Uterus (tissue), 4 donors: ENCODE results near the gene NELL2. TPM values are rescaled to one million over a fixed set of nuclear protein-coding genes. Genes with fewer than 3 reads are reported as not detected.

ENCODE experiments used
- DNase-seq, 2 donors: peaks; one replicate each; pipeline ENCODE4 v3.0.0-alpha.2; 2019 to 2020
- H3K27ac ChIP-seq, 2 donors: fragments of 200-600 bp; sonication (generic); 1 replicate in 1 of 2; 2 replicates in 1 of 2; pipeline ENCODE4 v1.5.1; 2016 to 2018
- H3K27me3 ChIP-seq, 2 donors: fragments of 200-600 bp; sonication (generic); one replicate each; pipeline ENCODE4 v1.5.1; 2018 to 2019; ENCODE audit warnings: control low read depth in 1 of 2
- H3K36me3 ChIP-seq, 2 donors: fragments of 200-600 bp; sonication (generic); one replicate each; pipeline ENCODE4 v1.5.1; 2019; ENCODE audit warnings: control low read depth in 1 of 2
- H3K4me1 ChIP-seq, 2 donors: fragments of 200-600 bp; sonication (generic); one replicate each; pipeline ENCODE4 v1.5.1; 2018 to 2019; ENCODE audit warnings: control low read depth in 1 of 2
- H3K4me3 ChIP-seq, 2 donors: fragments of 200-600 bp; sonication (generic); 1 replicate in 1 of 2; 2 replicates in 1 of 2; pipeline ENCODE4 v1.5.1; 2018 to 2019; ENCODE audit warnings: mild to moderate bottlenecking in 1 of 2
- H3K9me3 ChIP-seq, 2 donors: fragments of 200-600 bp; sonication (generic); one replicate each; pipeline ENCODE4 v1.5.1; 2019; ENCODE audit warnings: control low read depth in 1 of 2
- POLR2A ChIP-seq, 2 donors: fragments of 450-650 bp; IDR thresholded peaks; one replicate each; pipeline ENCODE4 v1.6.1; 2016; ENCODE audit warnings: antibody characterized with exemption in 2 of 2, mild to moderate bottlenecking in 1 of 2, moderate library complexity in 1 of 2
- intact Hi-C: fragments of 100-400 bp; cut with DNase I; formaldehyde crosslinking; loops from one replicate; pipeline ENCODE4 v1.15.1; 2023; ENCODE audit warnings: low total_unique reads
- total RNA-seq, 4 donors: library from RNA; depleted of rRNA in 3 of 4; stranded (reverse); fragments of >200 nt in 3 of 4; gene quantifications; one replicate each; pipeline versions ENCODE4 v1.1.0 to v1.2.4, GENCODE V29; 2014 to 2023
- TF ChIP-seq, protein P1 (sequence below), 4 experiments: fragments of 200-600 bp in 2 of 4; fragments of 450-650 bp in 2 of 4; sonication (generic) in 2 of 4; IDR thresholded peaks; one replicate each; pipeline ENCODE4 v1.5.1; 2016 to 2019; ENCODE audit warnings: antibody characterized with exemption in 4 of 4, mild to moderate bottlenecking in 2 of 4, moderate library complexity in 1 of 4
- donor health status: DM: yes; HTN: yes; CAD: no.

The NELL2 gene
- total RNA-seq, 4 donors from 2014 or later, result 0.29 to 34.6 (median 1.3) TPM; not detected in 1

DNA sequence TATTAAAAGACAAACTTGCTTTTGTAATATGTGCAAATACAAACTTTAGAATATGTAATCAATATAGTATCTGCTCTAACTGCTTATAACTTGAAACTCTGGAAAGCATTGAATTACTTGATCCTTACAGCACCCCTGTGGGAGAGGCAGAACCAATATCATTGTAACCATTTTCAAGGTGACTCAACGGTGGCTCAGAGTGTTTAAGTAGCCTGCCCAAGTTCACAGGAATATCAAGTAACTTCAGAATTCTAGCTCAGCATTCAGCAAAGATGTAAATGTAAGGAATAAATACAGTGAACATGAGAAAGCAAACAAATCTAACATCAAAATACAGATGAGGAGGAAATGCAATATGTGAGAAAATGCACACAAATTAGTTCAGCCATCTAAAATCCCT, 264.6 kb downstream of the NELL2 start:
- H3K27me3 ChIP-seq, result no peaks in the 10 kb centered on the region
- no peak overlapping the region for H3K4me3 ChIP-seq
- no peaks in the 10 kb centered on the region for H3K36me3 ChIP-seq
- no peaks in the 10 kb centered on the region for H3K4me1 ChIP-seq
- no peak for DNase-seq
- intact Hi-C loops, result no loop called here
- TF ChIP-seq, protein P1, sequence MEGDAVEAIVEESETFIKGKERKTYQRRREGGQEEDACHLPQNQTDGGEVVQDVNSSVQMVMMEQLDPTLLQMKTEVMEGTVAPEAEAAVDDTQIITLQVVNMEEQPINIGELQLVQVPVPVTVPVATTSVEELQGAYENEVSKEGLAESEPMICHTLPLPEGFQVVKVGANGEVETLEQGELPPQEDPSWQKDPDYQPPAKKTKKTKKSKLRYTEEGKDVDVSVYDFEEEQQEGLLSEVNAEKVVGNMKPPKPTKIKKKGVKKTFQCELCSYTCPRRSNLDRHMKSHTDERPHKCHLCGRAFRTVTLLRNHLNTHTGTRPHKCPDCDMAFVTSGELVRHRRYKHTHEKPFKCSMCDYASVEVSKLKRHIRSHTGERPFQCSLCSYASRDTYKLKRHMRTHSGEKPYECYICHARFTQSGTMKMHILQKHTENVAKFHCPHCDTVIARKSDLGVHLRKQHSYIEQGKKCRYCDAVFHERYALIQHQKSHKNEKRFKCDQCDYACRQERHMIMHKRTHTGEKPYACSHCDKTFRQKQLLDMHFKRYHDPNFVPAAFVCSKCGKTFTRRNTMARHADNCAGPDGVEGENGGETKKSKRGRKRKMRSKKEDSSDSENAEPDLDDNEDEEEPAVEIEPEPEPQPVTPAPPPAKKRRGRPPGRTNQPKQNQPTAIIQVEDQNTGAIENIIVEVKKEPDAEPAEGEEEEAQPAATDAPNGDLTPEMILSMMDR (IDR thresholded peaks at IDR 0.05), result no peak
- TF ChIP-seq POLR2A (IDR thresholded peaks at IDR 0.05), result no peak
- no peaks in the 10 kb centered on the region for H3K9me3 ChIP-seq
- no peak overlapping the region for H3K27ac ChIP-seq

GRCh38 chr12:44603701-44604100, 272.4 kb downstream of the NELL2 start:
- Histone ChIP-seq H3K9me3 (no peaks in the 10 kb centered on the region), H3K4me1 (no peaks in the 10 kb centered on the region), H3K36me3 (no peaks in the 10 kb centered on the region), H3K27ac (no peak overlapping the region), H3K27me3 (no peaks in the 10 kb centered on the region), H3K4me3 (no peak overlapping the region)
- no peak for DNase-seq
- TF ChIP-seq POLR2A (IDR thresholded peaks at IDR 0.05), result no peak
- TF ChIP-seq, protein P1 (IDR thresholded peaks at IDR 0.05), result no peak
- intact Hi-C loops, result no loop called here

- intact Hi-C loops, result no loop called here
- H3K36me3 ChIP-seq, result no peaks in the 10 kb centered on the region
- H3K4me3 ChIP-seq, result no peak overlapping the region
- TF ChIP-seq, protein P1 (IDR thresholded peaks at IDR 0.05), result no peak
- TF ChIP-seq POLR2A (IDR thresholded peaks at IDR 0.05), result no peak
- H3K4me1 ChIP-seq, result no peaks in the 10 kb centered on the region
- no peaks in the 10 kb centered on the region for H3K27me3 ChIP-seq
- DNase-seq, result no peak
- H3K27ac ChIP-seq, result no peak overlapping the region
- no peaks in the 10 kb centered on the region for H3K9me3 ChIP-seq
Measured at GRCh38 chr12:44592626-44593025, 283.5 kb downstream of the NELL2 start.

DNA sequence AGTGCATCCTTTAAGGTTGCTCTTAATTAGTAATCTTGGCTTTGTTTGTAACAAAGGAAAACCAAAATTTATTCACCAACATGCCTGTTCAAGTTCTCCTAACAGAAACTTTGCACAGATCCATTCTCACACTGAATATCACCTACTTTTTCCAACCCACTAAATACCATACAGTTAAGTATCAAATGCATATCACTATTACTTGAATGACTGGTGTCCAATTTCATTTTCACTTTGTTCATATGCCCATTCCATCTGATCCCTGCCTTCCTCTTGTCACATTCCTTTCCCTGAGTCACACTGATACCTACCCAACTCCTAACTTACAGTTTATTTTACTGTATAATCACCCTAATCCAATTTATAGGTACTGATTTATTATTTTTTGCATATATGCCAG, 286.4 kb downstream of the NELL2 start:
- Histone ChIP-seq H3K36me3 (no peaks in the 10 kb centered on the region), H3K27ac (no peak overlapping the region), H3K4me1 (no peaks in the 10 kb centered on the region), H3K27me3 (no peaks in the 10 kb centered on the region), H3K4me3 (no peak overlapping the region), H3K9me3 (no peaks in the 10 kb centered on the region)
- no peak for TF ChIP-seq POLR2A (IDR thresholded peaks at IDR 0.05)
- TF ChIP-seq, protein P1 (IDR thresholded peaks at IDR 0.05), result no peak
- no peak for DNase-seq
- intact Hi-C loops, result no loop called here

DNA sequence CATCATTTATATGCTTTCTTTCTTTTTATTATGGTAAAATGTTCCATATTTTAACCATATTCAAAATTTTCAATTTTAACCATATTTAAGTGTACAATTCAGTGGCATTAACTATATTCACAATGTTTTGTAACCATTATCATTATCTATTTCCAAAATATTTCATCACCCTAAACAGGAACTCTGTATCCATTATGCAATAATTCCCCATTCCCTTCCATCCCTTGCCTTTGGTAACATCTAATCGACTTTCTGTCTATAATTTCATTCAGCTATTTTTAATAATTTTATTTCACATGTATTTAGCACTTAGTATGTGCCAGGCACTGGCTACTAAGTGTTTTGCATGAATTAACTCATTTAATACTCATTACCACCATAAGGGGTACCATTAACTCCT, 287.5 kb downstream of the NELL2 start:
- intact Hi-C loops, result no loop called here
- Histone ChIP-seq H3K4me1 (no peaks in the 10 kb centered on the region), H3K36me3 (no peaks in the 10 kb centered on the region), H3K27me3 (no peaks in the 10 kb centered on the region), H3K9me3 (no peaks in the 10 kb centered on the region), H3K27ac (no peak overlapping the region), H3K4me3 (no peak overlapping the region)
- TF ChIP-seq, protein P1 (IDR thresholded peaks at IDR 0.05), result no peak
- TF ChIP-seq POLR2A (IDR thresholded peaks at IDR 0.05), result no peak
- no peak for DNase-seq
